HCT116 (cell line): ENCODE measurements around the gene FRS2. TPM values are rescaled to one million over a fixed set of nuclear protein-coding genes. Genes with fewer than 3 reads are reported as not detected.

Source experiments
- ATAC-seq: fragments of 200-7000 bp; cut with Tn5 transposase; 2 replicates; pipeline ENCODE4 v1.9.1; 2020; ENCODE audit warnings: mild to moderate bottlenecking, moderate library complexity
- BruUV-seq: library from RNA; stranded (reverse); fragments of 400-500 nt; replicated peaks from 2 replicates; lab custom pipeline; 2021; lab: Mats Ljungman, UMichigan
- CTCF ChIA-PET: fragments of 300-600 bp; sonication (Branson Sonifier 250); formaldehyde crosslinking; loops from one replicate; lab custom pipeline; 2021; ENCODE audit warnings: antibody characterized with exemption; lab: Charles Lee
- POLR2A ChIA-PET: fragments of 300-600, 350-600 bp; sonication (Branson Sonifier 250); formaldehyde crosslinking; loops from one replicate; lab custom pipeline; 2021; ENCODE audit warnings: antibody characterized with exemption; lab: Charles Lee
- RAD21 ChIA-PET, 2 experiments: fragments of 300-600 bp; sonication (Branson Sonifier 250); formaldehyde crosslinking; loops; one replicate each; lab custom pipeline; 2023; ENCODE audit warnings: low total read pairs in 2 of 2; ENCODE audit not compliant: uncharacterized antibody in 2 of 2, unreplicated experiment in 2 of 2, low non-redundant PET in 1 of 2; lab: Charles Lee
- DNase-seq: peaks from one replicate; pipeline ENCODE4 v3.0.0-alpha.2; 2010; ENCODE audit warnings: low read depth, low spot score
- H2AFZ ChIP-seq: fragments of 200-600 bp; shearing (Covaris generic), sonication (generic); 2 replicates; pipeline ENCODE4 v1.6.1; 2017; ENCODE audit warnings: low read depth, mixed run types, mixed read lengths, antibody characterized with exemption, low read length; ENCODE audit not compliant: poor library complexity, severe bottlenecking
- H3K27ac ChIP-seq: 2 replicates; pipeline ENCODE4 v1.5.1; 2012; ENCODE audit warnings: low read depth, low read length
- H3K27me3 ChIP-seq: fragments of 200-600 bp; sonication (generic); 2 replicates; pipeline ENCODE4 v1.6.1; 2016; ENCODE audit warnings: mixed run types, low read length, mixed read lengths; ENCODE audit not compliant: insufficient read depth
- H3K36me3 ChIP-seq, 2 experiments: fragments of 200-500 bp in 1 of 2; fragments of 200-600 bp in 1 of 2; sonication (Bioruptor generic) in 1 of 2; sonication (generic) in 1 of 2; 2 replicates each; pipeline versions ENCODE4 v1.5.1 to v1.6.1; 2014 to 2016; ENCODE audit warnings: low read length in 2 of 2, inconsistent platforms in 1 of 2, mixed read lengths in 1 of 2, mixed run types in 1 of 2; ENCODE audit not compliant: insufficient read depth in 2 of 2, control insufficient read depth in 1 of 2
- H3K4me1 ChIP-seq, 2 experiments: fragments of 200-600 bp in 1 of 2; sonication (generic) in 1 of 2; 2 replicates each; pipeline versions ENCODE4 v1.5.1 to v1.6.1; 2012 to 2017; ENCODE audit warnings: low read length in 2 of 2, inconsistent platforms in 1 of 2, mild to moderate bottlenecking in 1 of 2, mixed read lengths in 1 of 2, mixed run types in 1 of 2, moderate library complexity in 1 of 2; ENCODE audit not compliant: insufficient read depth in 2 of 2, control insufficient read depth in 1 of 2
- H3K4me2 ChIP-seq: fragments of 200-600 bp; sonication (generic); 2 replicates; pipeline ENCODE4 v1.6.1; 2017; ENCODE audit warnings: mixed run types, low read length, mixed read lengths
- H3K4me3 ChIP-seq, 2 experiments: fragments of 200-600 bp in 1 of 2; sonication (generic) in 1 of 2; replicated peaks in 1 of 2; 2 replicates each; pipeline ENCODE4 v1.5.1; 2011 to 2016; ENCODE audit warnings: low read length in 2 of 2, control low read depth in 1 of 2, low read depth in 1 of 2, mild to moderate bottlenecking in 1 of 2, mixed read lengths in 1 of 2, mixed run types in 1 of 2
- H3K79me2 ChIP-seq: fragments of 200-600 bp; sonication (generic); 2 replicates; pipeline ENCODE4 v1.6.1; 2017; ENCODE audit warnings: mild to moderate bottlenecking, mixed run types, low read length, moderate library complexity, mixed read lengths; ENCODE audit not compliant: insufficient read depth
- H3K9ac ChIP-seq: fragments of 200-600 bp; sonication (generic); 2 replicates; pipeline ENCODE4 v1.6.1; 2016; ENCODE audit warnings: low read length, mixed read lengths
- H3K9me2 ChIP-seq: fragments of 200-600 bp; sonication (generic), shearing (Covaris generic); 2 replicates; pipeline ENCODE4 v1.6.1; 2017; ENCODE audit warnings: mixed run types, mild to moderate bottlenecking, moderate library complexity; ENCODE audit not compliant: insufficient read depth
- H3K9me3 ChIP-seq, 2 experiments: fragments of 200-500 bp in 1 of 2; fragments of 200-600 bp in 1 of 2; sonication (Bioruptor generic) in 1 of 2; sonication (generic) in 1 of 2; 2 replicates each; pipeline ENCODE4 v1.6.1; 2014 to 2017; ENCODE audit warnings: low read length in 2 of 2, mixed read lengths in 2 of 2, inconsistent platforms in 1 of 2, low read depth in 1 of 2, mild to moderate bottlenecking in 1 of 2, mixed run types in 1 of 2, moderate library complexity in 1 of 2; ENCODE audit not compliant: control insufficient read depth in 1 of 2, insufficient read depth in 1 of 2
- H4K20me1 ChIP-seq: fragments of 200-600 bp; sonication (generic), shearing (Covaris generic); 2 replicates; pipeline ENCODE4 v1.6.1; 2017; ENCODE audit warnings: mixed run types, mild to moderate bottlenecking, moderate library complexity; ENCODE audit not compliant: insufficient read depth
- CBX3 ChIP-seq: IDR thresholded peaks from 2 replicates; pipeline ENCODE4 v1.6.1; 2012; ENCODE audit warnings: low read depth
- CTCF ChIP-seq, 3 experiments: fragments of 200-600 bp in 1 of 3; sonication (generic) in 1 of 3; IDR thresholded peaks in 2 of 3; conservative IDR thresholded peaks in 1 of 3; 2 replicates each; pipeline ENCODE4 v1.5.1; 2012 to 2017; ENCODE audit warnings: low read depth in 2 of 3, low read length in 2 of 3, antibody characterized with exemption in 1 of 3, borderline replicate concordance in 1 of 3, control low read depth in 1 of 3, mild to moderate bottlenecking in 1 of 3, mixed read lengths in 1 of 3, mixed run types in 1 of 3, moderate library complexity in 1 of 3; ENCODE audit not compliant: insufficient read depth in 1 of 3
- EGR1 ChIP-seq: IDR thresholded peaks from 2 replicates; pipeline ENCODE4 v1.6.1; 2012; ENCODE audit warnings: low read depth
- ELF1 ChIP-seq: IDR thresholded peaks from 2 replicates; pipeline ENCODE4 v1.6.1; 2012; ENCODE audit warnings: low read depth, borderline replicate concordance
- POLR2A ChIP-seq: IDR thresholded peaks from 2 replicates; pipeline ENCODE4 v1.7.0; 2011; ENCODE audit warnings: borderline replicate concordance; ENCODE audit not compliant: insufficient read depth, insufficient read length; ENCODE audit errors: extremely low read depth
- POLR2AphosphoS5 ChIP-seq: IDR thresholded peaks from 2 replicates; pipeline ENCODE4 v1.6.1; 2011; ENCODE audit warnings: mild to moderate bottlenecking, low read depth, low read length, moderate library complexity
- SIN3A ChIP-seq: IDR thresholded peaks from 2 replicates; pipeline ENCODE4 v1.6.1; 2012; ENCODE audit warnings: low read depth
- SP1 ChIP-seq: IDR thresholded peaks from 2 replicates; pipeline ENCODE4 v1.6.1; 2012; ENCODE audit warnings: low read depth
- SRF ChIP-seq: IDR thresholded peaks from 2 replicates; pipeline ENCODE4 v1.6.1; 2012; ENCODE audit warnings: low read depth
- TCF7L2 ChIP-seq: IDR thresholded peaks from 2 replicates; pipeline ENCODE4 v1.7.0; 2011; ENCODE audit warnings: borderline replicate concordance, inconsistent platforms; ENCODE audit not compliant: insufficient read depth, insufficient read length; ENCODE audit errors: extremely low read depth
- ZFX ChIP-seq: fragments of 450-650 bp; IDR thresholded peaks from 2 replicates; pipeline ENCODE4 v1.6.1; 2017
- intact Hi-C: fragments of 100-400 bp; cut with micrococcal nuclease; formaldehyde crosslinking; loops from 2 replicates; pipeline ENCODE4 v1.10.0; 2022
- total RNA-seq: library from RNA; stranded (reverse); gene quantifications from one replicate; pipeline ENCODE4 v1.2.1, GENCODE V29; 2021; ENCODE audit not compliant: unreplicated experiment
- TF ChIP-seq, protein P1 (sequence below): IDR thresholded peaks from 2 replicates; pipeline ENCODE4 v1.6.1; 2012

FRS2 gene
- total RNA-seq, 1 experiment from 2014 or later: 14.7 TPM

GRCh38 chr12:69585189-69586062, 115.2 kb downstream of the FRS2 start, which contains the start of gene CCT2:
Gene CCT2, plus strand, starts transcription at chr12:69585459. Its CDS starts 63 bp downstream, at chr12:69585522.
- H3K9ac ChIP-seq: peak within 1 kb of the TSS; percentile 99
- BruUV-seq: TSS peak; percentile 92
- TF ChIP-seq EGR1 (no peak), POLR2AphosphoS5 (peak; percentile 97), ELF1 (peak; percentile 43; the same call in 1 of the 2 replicates), POLR2A (peak; percentile 86), CBX3 (no peak; the same call in 1 of the 2 replicates), ZFX (peak; percentile 94), SRF (no peak), SIN3A (peak; percentile 97), SP1 (peak; percentile 53; the same call in 1 of the 2 replicates), TCF7L2 (peak; percentile 86), CTCF (IDR thresholded peaks at IDR 0.05 in 2 of 3, conservative IDR thresholded peaks at IDR 0.05 in 1 of 3; ENCODE audit: borderline replicate concordance in 1 of 3, insufficient read depth in 1 of 3, low read depth in 2 of 3, low read length in 2 of 3) (peak in 2 of 3 experiments; percentile 27 to 30; a peak in 2 of 6 replicates)
- TF ChIP-seq, protein P1, sequence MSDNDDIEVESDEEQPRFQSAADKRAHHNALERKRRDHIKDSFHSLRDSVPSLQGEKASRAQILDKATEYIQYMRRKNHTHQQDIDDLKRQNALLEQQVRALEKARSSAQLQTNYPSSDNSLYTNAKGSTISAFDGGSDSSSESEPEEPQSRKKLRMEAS: peak; percentile 99
- CTCF ChIA-PET: interaction anchor here (0.8 to 0.9 kb wide), 2 partner anchors 15 to 227 kb away, joined by 3 read pairs; no protein-coding TSS in a partner anchor
- H3K79me2 ChIP-seq: peaks cover 52% of the 10 kb centered on the region
- H3K27me3 ChIP-seq: no peaks in the 10 kb centered on the region
- POLR2A ChIA-PET: interaction anchor here (1.0 to 1.4 kb wide), 3 partner anchors 9 to 16 kb away, joined by 3 to 4 read pairs (median 3); no protein-coding TSS in a partner anchor
- RAD21 ChIA-PET: no interaction called here
- peaks cover 35 to 37% of the 10 kb centered on the region in 2 experiments for H3K36me3 ChIP-seq
- no peaks in the 10 kb centered on the region for H3K9me3 ChIP-seq
- H3K9me2 ChIP-seq: no peaks in the 10 kb centered on the region
- peak; percentile 93 for ATAC-seq
- H3K4me2 ChIP-seq: peak within 1 kb of the TSS; percentile 93
- H2AFZ ChIP-seq: peak within 1 kb of the TSS; percentile 82
- peak within 1 kb of the TSS; percentile 87 for H3K27ac ChIP-seq
- peak; percentile 88 for DNase-seq
- H3K4me3 ChIP-seq: peak within 1 kb of the TSS; percentile 94 to 98
- intact Hi-C loops: no loop called here
- peaks cover 3 to 10% of the 10 kb centered on the region in 2 experiments for H3K4me1 ChIP-seq
- peaks cover 13% of the 10 kb centered on the region; the same call in 1 of the 2 replicates for H4K20me1 ChIP-seq
